RWPE1 (cell line): ENCODE measurements around the gene NF2.

Experiments
- CTCF ChIA-PET: fragments of 350-600 bp; sonication (Branson Sonifier 250); formaldehyde crosslinking; extraction: SDS; loops from one replicate; lab custom pipeline; 2021; lab: Yijun Ruan, JAX
- POLR2A ChIA-PET: fragments of 400-600 bp; formaldehyde crosslinking; extraction: SDS; loops from one replicate; lab custom pipeline; 2020; ENCODE audit warnings: antibody characterized with exemption; ENCODE audit not compliant: low non-redundant PET; lab: Yijun Ruan, JAX
- DNase-seq: peaks from one replicate; pipeline ENCODE4 v3.0.0; 2012; ENCODE audit warnings: low spot score
- H3K27ac ChIP-seq: fragments of 450-650 bp; 2 replicates; pipeline ENCODE4 v1.5.1; 2017
- TF ChIP-seq, protein P1 (sequence below): fragments of 450-650 bp; conservative IDR thresholded peaks from 2 replicates; pipeline ENCODE4 v1.5.1; 2017; ENCODE audit warnings: low read depth, mild to moderate bottlenecking

The NF2 gene

GRCh38 chr22:29701155-29701999 lies 97.9 kb downstream of the NF2 start:
- no peak overlapping the region for H3K27ac ChIP-seq
- peak; percentile 25 for DNase-seq
- ChIA-PET POLR2A (no interaction called here), CTCF (interaction anchor here (0.6 to 1.2 kb wide), 3 partner anchors 303 to 562 kb away, joined by 3 to 5 read pairs (median 4); no protein-coding TSS in a partner anchor)
- TF ChIP-seq, protein P1, sequence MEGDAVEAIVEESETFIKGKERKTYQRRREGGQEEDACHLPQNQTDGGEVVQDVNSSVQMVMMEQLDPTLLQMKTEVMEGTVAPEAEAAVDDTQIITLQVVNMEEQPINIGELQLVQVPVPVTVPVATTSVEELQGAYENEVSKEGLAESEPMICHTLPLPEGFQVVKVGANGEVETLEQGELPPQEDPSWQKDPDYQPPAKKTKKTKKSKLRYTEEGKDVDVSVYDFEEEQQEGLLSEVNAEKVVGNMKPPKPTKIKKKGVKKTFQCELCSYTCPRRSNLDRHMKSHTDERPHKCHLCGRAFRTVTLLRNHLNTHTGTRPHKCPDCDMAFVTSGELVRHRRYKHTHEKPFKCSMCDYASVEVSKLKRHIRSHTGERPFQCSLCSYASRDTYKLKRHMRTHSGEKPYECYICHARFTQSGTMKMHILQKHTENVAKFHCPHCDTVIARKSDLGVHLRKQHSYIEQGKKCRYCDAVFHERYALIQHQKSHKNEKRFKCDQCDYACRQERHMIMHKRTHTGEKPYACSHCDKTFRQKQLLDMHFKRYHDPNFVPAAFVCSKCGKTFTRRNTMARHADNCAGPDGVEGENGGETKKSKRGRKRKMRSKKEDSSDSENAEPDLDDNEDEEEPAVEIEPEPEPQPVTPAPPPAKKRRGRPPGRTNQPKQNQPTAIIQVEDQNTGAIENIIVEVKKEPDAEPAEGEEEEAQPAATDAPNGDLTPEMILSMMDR, result peak; percentile 33

DNA sequence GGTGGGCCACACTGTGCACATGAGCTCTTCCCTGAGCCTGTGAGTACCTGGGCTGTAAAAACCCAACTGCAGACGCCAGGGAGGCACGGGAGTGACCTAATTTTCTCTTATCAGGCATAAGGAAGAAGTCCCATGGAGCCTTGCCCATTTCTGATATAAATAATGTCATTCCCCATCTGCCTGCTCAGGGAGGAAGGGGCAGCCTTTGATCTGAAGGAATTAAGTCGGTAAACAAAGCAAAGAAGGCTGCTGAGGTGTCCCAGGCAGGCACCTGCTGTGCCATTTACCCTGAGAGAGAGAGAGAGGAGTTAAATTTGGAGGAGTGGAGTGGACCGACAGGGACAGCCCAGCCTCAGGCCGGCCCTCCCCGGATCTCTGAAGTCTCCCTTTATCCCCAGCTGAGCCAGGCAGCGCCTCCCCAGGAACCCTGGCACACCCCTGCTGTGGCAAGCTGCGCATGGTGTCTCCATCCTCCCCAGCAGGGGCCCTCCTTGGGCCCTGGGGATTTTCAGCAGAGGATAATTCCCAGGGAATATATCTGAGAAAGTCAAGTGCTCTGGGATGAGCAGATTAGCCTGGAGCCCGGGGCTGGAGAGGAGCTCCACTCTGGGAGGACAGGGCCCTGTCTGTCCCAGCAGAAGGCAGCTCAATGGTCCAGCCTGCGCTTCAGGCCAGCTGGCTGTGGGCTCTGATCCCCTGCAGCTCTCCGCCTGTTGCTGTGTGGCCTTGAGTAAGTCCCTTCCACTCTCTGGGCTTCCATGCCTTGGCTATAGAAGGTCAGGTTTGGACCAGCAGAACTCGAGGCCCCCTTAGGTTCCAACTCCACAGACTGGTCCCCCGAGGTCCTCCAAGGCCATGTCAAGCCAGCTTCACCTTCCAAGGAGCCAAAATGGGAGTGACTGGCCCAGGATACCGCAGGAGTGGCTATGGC lies 98.8 kb downstream of the NF2 start:
- ChIA-PET POLR2A (no interaction called here), CTCF (interaction anchor here (0.6 to 1.2 kb wide), 2 partner anchors 386 to 561 kb away, joined by 3 to 4 read pairs; no protein-coding TSS in a partner anchor)
- H3K27ac ChIP-seq, result no peak overlapping the region
- TF ChIP-seq, protein P1, result no peak
- no peak for DNase-seq

- DNase-seq, result no peak
- CTCF ChIA-PET, result no interaction called here
These were observed 99.6 kb downstream of the NF2 start for GRCh38 chr22:29702931-29703501.

GRCh38 chr22:29703569-29704195 lies 100.2 kb downstream of the NF2 start:
- POLR2A ChIA-PET, result no interaction called here
- no peak for DNase-seq
- CTCF ChIA-PET, result no interaction called here
- TF ChIP-seq, protein P1, result no peak
- no peak overlapping the region for H3K27ac ChIP-seq

More at GRCh38 chr22:29702931-29703501, 99.6 kb downstream of the NF2 start:
- H3K27ac ChIP-seq, result no peak overlapping the region
- POLR2A ChIA-PET, result no interaction called here
- TF ChIP-seq, protein P1, result no peak

GRCh38 chr22:29704528-29705285 lies 101.3 kb downstream of the NF2 start:
- POLR2A ChIA-PET, result no interaction called here
- DNase-seq, result no peak
- H3K27ac ChIP-seq, result no peak overlapping the region
- TF ChIP-seq, protein P1, result no peak
- CTCF ChIA-PET, result no interaction called here
